Measurements from ENCODE around the gene ITGA5. TPM values are rescaled to one million over a fixed set of nuclear protein-coding genes. Genes with fewer than 3 reads are reported as not detected.

Gene ITGA5
- total and polyA plus RNA-seq, 2 of the 13 experiments (the other 11 are each of a cell fraction or from before 2014, with no cell fraction given): 0.20 to 0.40 TPM

DNA sequence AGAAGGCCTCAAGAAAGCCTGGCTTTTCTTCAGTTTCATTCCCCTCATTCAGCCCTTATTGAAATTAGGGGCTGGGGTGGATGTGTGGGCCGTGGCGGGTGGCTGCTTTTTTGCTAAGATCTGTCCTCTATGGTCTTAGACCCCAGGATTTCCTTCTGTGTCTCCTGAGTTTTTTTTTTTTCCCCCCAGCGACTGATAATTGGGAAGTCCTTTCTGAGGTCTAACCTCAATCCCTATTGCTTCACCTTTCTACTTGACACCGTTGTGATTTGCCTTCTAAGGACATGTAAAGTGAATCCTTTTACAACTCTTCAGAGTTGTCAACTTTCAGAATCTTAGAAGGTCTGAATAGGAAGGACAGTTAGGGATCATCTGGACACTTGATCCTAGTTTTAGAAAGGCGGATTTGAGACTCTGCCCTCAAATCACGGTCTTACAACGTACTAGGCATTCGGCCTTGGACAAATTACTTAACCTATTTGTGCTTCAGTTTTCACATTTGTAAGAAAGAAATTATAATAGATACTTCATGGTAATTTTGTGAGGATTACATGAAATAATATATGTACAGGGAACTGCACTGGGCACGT lies 59.2 kb downstream of the ITGA5 start (continued):
- TF ChIP-seq, protein P1, sequence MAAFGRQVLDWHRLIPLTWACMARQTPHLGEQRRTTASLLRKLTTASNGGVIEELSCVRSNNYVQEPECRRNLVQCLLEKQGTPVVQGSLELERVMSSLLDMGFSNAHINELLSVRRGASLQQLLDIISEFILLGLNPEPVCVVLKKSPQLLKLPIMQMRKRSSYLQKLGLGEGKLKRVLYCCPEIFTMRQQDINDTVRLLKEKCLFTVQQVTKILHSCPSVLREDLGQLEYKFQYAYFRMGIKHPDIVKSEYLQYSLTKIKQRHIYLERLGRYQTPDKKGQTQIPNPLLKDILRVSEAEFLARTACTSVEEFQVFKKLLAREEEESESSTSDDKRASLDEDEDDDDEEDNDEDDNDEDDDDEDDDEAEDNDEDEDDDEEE (CRISPR knock-in tag; IDR thresholded peaks at IDR 0.05): no peak
- TF ChIP-seq MEF2D (CRISPR knock-in tag; IDR thresholded peaks at IDR 0.05) (no peak), ZNF556 (CRISPR knock-in tag; IDR thresholded peaks at IDR 0.05; ENCODE audit: borderline replicate concordance) (no peak), SRF (IDR thresholded peaks at IDR 0.05; ENCODE audit: low read depth, low read length) (no peak), CBX1 (IDR thresholded peaks at IDR 0.05; ENCODE audit: low read depth) (no peak), SRSF9 (IDR thresholded peaks at IDR 0.05; ENCODE audit: borderline replicate concordance, insufficient read depth, low read depth, low read length, poor library complexity, severe bottlenecking) (no peak), SSRP1 (CRISPR knock-in tag; IDR thresholded peaks at IDR 0.05) (no peak), MED8 (CRISPR knock-in tag; IDR thresholded peaks at IDR 0.05; ENCODE audit: insufficient replicate concordance) (no peak), SAFB2 (CRISPR knock-in tag; IDR thresholded peaks at IDR 0.05; ENCODE audit: borderline replicate concordance, low read depth) (no peak), CCAR2 (optimal IDR thresholded peaks at IDR 0.05; ENCODE audit: low read depth, low read length) (no peak), ZNF10 (CRISPR knock-in tag; IDR thresholded peaks at IDR 0.05; ENCODE audit: borderline replicate concordance, low read depth) (no peak), ZIK1 (CRISPR knock-in tag; IDR thresholded peaks at IDR 0.05; ENCODE audit: borderline replicate concordance, low read depth) (0 out of 2 replicates have a peak, but pooled peaks have one; percentile 4), ATAD3A (CRISPR knock-in tag; IDR thresholded peaks at IDR 0.05) (no peak), ERF (CRISPR knock-in tag; IDR thresholded peaks at IDR 0.05) (no peak), ZNF891 (CRISPR knock-in tag; IDR thresholded peaks at IDR 0.05) (no peak)
- TF ChIP-seq, protein P2, sequence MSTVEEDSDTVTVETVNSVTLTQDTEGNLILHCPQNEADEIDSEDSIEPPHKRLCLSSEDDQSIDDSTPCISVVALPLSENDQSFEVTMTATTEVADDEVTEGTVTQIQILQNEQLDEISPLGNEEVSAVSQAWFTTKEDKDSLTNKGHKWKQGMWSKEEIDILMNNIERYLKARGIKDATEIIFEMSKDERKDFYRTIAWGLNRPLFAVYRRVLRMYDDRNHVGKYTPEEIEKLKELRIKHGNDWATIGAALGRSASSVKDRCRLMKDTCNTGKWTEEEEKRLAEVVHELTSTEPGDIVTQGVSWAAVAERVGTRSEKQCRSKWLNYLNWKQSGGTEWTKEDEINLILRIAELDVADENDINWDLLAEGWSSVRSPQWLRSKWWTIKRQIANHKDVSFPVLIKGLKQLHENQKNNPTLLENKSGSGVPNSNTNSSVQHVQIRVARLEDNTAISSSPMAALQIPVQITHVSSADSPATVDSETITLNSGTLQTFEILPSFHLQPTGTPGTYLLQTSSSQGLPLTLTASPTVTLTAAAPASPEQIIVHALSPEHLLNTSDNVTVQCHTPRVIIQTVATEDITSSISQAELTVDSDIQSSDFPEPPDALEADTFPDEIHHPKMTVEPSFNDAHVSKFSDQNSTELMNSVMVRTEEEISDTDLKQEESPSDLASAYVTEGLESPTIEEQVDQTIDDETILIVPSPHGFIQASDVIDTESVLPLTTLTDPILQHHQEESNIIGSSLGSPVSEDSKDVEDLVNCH (CRISPR knock-in tag; IDR thresholded peaks at IDR 0.05): no peak
- TF ChIP-seq, protein P3, sequence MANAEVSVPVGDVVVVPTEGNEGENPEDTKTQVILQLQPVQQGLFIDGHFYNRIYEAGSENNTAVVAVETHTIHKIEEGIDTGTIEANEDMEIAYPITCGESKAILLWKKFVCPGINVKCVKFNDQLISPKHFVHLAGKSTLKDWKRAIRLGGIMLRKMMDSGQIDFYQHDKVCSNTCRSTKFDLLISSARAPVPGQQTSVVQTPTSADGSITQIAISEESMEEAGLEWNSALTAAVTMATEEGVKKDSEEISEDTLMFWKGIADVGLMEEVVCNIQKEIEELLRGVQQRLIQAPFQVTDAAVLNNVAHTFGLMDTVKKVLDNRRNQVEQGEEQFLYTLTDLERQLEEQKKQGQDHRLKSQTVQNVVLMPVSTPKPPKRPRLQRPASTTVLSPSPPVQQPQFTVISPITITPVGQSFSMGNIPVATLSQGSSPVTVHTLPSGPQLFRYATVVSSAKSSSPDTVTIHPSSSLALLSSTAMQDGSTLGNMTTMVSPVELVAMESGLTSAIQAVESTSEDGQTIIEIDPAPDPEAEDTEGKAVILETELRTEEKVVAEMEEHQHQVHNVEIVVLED (CRISPR knock-in tag; IDR thresholded peaks at IDR 0.05; ENCODE audit: borderline replicate concordance): no peak
